Kidney epithelial cell (primary cell): ENCODE data around the gene NCOA5. TPM values are rescaled to one million over a fixed set of nuclear protein-coding genes. Genes with fewer than 3 reads are reported as not detected.

ENCODE experiments used
- DNase-seq: peaks from one replicate; pipeline ENCODE4 v3.0.0-alpha.2; 2010; ENCODE audit warnings: low read depth
- H3K27me3 ChIP-seq: 2 replicates; pipeline ENCODE4 v1.6.0; 2011; ENCODE audit warnings: low read length; ENCODE audit not compliant: control insufficient read depth, insufficient read depth
- H3K36me3 ChIP-seq: 2 replicates; pipeline ENCODE4 v1.5.1; 2011; ENCODE audit warnings: low read length; ENCODE audit not compliant: control insufficient read depth, insufficient read depth
- H3K4me3 ChIP-seq: 2 replicates; pipeline ENCODE4 v1.5.1; 2011; ENCODE audit warnings: low read depth, mild to moderate bottlenecking, control low read depth, low read length
- total RNA-seq: library from RNA; depleted of rRNA; stranded (reverse); fragments of >200 nt; gene quantifications from 2 replicates; pipeline ENCODE4 v1.2.3, GENCODE V29; 2015
- TF ChIP-seq, protein P1 (sequence below): IDR thresholded peaks from 2 replicates; pipeline ENCODE4 v1.5.1; 2011; ENCODE audit warnings: mild to moderate bottlenecking, moderate library complexity, low read length, control low read depth, inconsistent platforms; ENCODE audit not compliant: insufficient read depth, poor library complexity, severe bottlenecking

Gene NCOA5
- total RNA-seq, 1 donor from 2014 or later, result 31.4 TPM

DNA sequence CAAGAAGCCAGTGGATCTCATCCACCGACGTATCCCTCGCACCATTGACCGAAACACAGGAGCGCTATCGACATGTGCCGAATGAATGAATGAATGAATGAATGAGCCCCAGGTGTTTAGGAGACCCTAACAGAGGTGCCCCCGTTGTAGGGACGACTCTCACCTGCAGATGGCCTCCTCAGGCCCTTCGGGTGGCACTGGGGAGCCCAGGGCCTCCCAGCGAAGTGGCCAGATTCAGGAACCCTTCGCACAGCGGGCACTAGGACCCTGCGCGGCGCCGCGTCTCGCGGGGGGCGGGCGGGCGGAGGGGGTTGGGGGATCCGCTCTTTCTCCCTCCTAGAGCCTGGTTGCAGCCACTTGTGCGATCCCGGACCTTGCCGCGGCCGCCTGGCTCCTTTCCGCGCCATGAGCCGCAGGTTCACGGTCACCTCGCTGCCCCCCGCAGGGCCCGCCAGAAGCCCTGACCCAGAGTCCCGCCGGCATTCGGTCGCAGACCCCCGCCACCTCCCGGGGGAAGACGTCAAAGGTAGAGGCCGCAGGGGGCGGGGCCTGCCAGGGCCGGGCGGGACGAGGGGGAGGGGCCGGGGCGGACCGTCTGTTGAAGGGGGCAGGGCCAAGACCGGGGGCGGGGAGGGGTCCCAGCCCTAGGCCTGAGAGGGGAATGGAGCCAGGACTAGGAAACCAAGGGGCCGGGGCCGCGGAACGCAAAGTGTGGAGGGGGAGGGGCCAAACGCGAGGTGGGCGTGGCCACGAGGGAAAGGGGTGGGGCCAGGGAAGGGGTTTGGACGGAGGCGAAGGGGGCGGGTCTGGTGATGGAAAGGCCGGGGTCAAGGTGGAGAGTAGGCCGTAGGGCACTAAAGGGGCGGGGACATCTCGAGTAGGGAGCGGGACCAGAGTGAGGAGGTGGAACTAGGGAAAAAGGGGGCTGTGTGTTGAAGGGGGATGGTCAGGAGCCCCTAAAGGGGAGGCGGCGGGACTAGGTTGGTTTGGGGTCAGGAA lies 68.1 kb downstream of the NCOA5 start:
- TF ChIP-seq, protein P1, sequence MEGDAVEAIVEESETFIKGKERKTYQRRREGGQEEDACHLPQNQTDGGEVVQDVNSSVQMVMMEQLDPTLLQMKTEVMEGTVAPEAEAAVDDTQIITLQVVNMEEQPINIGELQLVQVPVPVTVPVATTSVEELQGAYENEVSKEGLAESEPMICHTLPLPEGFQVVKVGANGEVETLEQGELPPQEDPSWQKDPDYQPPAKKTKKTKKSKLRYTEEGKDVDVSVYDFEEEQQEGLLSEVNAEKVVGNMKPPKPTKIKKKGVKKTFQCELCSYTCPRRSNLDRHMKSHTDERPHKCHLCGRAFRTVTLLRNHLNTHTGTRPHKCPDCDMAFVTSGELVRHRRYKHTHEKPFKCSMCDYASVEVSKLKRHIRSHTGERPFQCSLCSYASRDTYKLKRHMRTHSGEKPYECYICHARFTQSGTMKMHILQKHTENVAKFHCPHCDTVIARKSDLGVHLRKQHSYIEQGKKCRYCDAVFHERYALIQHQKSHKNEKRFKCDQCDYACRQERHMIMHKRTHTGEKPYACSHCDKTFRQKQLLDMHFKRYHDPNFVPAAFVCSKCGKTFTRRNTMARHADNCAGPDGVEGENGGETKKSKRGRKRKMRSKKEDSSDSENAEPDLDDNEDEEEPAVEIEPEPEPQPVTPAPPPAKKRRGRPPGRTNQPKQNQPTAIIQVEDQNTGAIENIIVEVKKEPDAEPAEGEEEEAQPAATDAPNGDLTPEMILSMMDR, result no peak
- peak overlapping the region; percentile 47 for H3K4me3 ChIP-seq
- peaks cover 50% of the 10 kb centered on the region for H3K27me3 ChIP-seq
- H3K36me3 ChIP-seq, result no peaks in the 10 kb centered on the region
- no peak for DNase-seq

- DNase-seq, result no peak
- TF ChIP-seq, protein P1, result no peak
- H3K4me3 ChIP-seq, result no peak overlapping the region
- peaks cover 45% of the 10 kb centered on the region for H3K27me3 ChIP-seq
- no peaks in the 10 kb centered on the region for H3K36me3 ChIP-seq
Measured at GRCh38 chr20:46020555-46020954, 69.2 kb downstream of the NCOA5 start.

- Histone ChIP-seq H3K36me3 (no peaks in the 10 kb centered on the region), H3K4me3 (no peak overlapping the region), H3K27me3 (peaks cover 39% of the 10 kb centered on the region)
- DNase-seq, result no peak
- TF ChIP-seq, protein P1, result no peak
Measured at GRCh38 chr20:46018611-46019010, 71.2 kb downstream of the NCOA5 start.

DNA sequence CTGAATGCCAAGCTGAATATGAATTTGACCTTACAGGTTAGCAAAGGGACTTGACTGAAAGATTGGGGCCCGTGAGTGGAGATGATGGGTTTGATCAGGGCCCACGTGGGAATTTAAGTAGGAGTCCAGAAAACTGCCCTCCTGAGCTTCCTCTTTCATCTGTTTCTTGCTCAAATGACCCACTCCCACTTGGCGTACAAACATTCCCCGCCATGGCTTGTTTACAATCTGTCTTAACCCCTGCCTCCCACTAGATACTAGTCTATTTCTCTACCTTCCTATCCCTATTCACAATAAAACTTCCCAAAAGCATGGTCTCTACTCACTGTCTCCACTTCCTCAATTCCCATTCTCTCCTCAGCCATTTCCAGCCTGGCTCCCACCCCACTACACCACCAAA lies 71.7 kb downstream of the NCOA5 start:
- no peak for DNase-seq
- TF ChIP-seq, protein P1, result no peak

GRCh38 chr20:46017272-46017671 lies 72.5 kb downstream of the NCOA5 start:
- Histone ChIP-seq H3K4me3 (no peak overlapping the region), H3K27me3 (peaks cover 46% of the 10 kb centered on the region), H3K36me3 (no peaks in the 10 kb centered on the region)
- no peak for DNase-seq
- TF ChIP-seq, protein P1, result no peak

More for the DNA sequence above, 71.7 kb downstream of the NCOA5 start:
- no peaks in the 10 kb centered on the region for H3K36me3 ChIP-seq
- H3K4me3 ChIP-seq, result no peak overlapping the region
- peaks cover 44% of the 10 kb centered on the region for H3K27me3 ChIP-seq
